BJ (cell line): ENCODE results near the gene NRCAM. TPM values are rescaled to one million over a fixed set of nuclear protein-coding genes. Genes with fewer than 3 reads are reported as not detected.

Experiments used
- CTCF ChIA-PET: fragments of 350-600 bp; formaldehyde crosslinking; extraction: SDS; loops from one replicate; lab custom pipeline; 2021; ENCODE audit warnings: antibody characterized with exemption, inconsistent platforms; lab: Yijun Ruan, JAX
- POLR2A ChIA-PET: fragments of 300-600 bp; sonication (Branson Sonifier 250); formaldehyde crosslinking; extraction: SDS; loops from one replicate; lab custom pipeline; 2021; ENCODE audit warnings: antibody characterized with exemption; lab: Charles Lee
- DNase-seq: peaks from one replicate; pipeline ENCODE4 v3.0.0-alpha.2; 2011; ENCODE audit warnings: low read depth
- H3K27me3 ChIP-seq: 2 replicates; pipeline ENCODE4 v1.6.0; 2011; ENCODE audit warnings: low read length; ENCODE audit not compliant: control insufficient read depth, insufficient read depth
- H3K36me3 ChIP-seq: 2 replicates; pipeline ENCODE4 v1.5.1; 2011; ENCODE audit warnings: low read length; ENCODE audit not compliant: control insufficient read depth, insufficient read depth
- H3K4me3 ChIP-seq: 2 replicates; pipeline ENCODE4 v1.5.1; 2011; ENCODE audit warnings: low read depth, mild to moderate bottlenecking, control low read depth, low read length
- CTCF ChIP-seq: IDR thresholded peaks from 2 replicates; pipeline ENCODE4 v1.5.1; 2011; ENCODE audit warnings: low read depth, mild to moderate bottlenecking, control low read depth, inconsistent platforms, low read length, moderate library complexity; ENCODE audit not compliant: insufficient read depth
- polyA plus RNA-seq: library from polyadenylated mRNA; depleted of rRNA; stranded (reverse); fragments of >200 nt; gene quantifications from 2 replicates; pipeline ENCODE4 v1.2.3, GENCODE V29; 2011

NRCAM gene
- polyA plus RNA-seq, 1 experiment: 1.1 TPM

GRCh38 chr7:108193594-108194498 lies 262.4 kb downstream of the NRCAM start:
- no peak for TF ChIP-seq CTCF
- H3K27me3 ChIP-seq: no peaks in the 10 kb centered on the region
- no peak overlapping the region for H3K4me3 ChIP-seq
- H3K36me3 ChIP-seq: no peaks in the 10 kb centered on the region
- ChIA-PET POLR2A (no interaction called here), CTCF (interaction anchor here (1.7 kb wide), 1 partner anchor 10 kb away, joined by 4 read pairs; no protein-coding TSS in a partner anchor)
- no peak for DNase-seq

- ChIA-PET CTCF (interaction anchor here (1.2 kb wide), 1 partner anchor 21 kb away, joined by 3 read pairs; no protein-coding TSS in a partner anchor), POLR2A (no interaction called here)
- Histone ChIP-seq H3K27me3 (no peaks in the 10 kb centered on the region), H3K36me3 (no peaks in the 10 kb centered on the region), H3K4me3 (no peak overlapping the region)
- no peak for TF ChIP-seq CTCF
- no peak for DNase-seq
Measured at GRCh38 chr7:108190891-108191290, 265.3 kb downstream of the NRCAM start.

- no peaks in the 10 kb centered on the region for H3K36me3 ChIP-seq
- CTCF ChIA-PET: interaction anchor here (1.0 to 1.3 kb wide), 3 partner anchors 263 to 307 kb away, joined by 3 to 4 read pairs (median 3); no protein-coding TSS in a partner anchor
- DNase-seq: no peak
- H3K4me3 ChIP-seq: no peak overlapping the region
- TF ChIP-seq CTCF: no peak
- POLR2A ChIA-PET: no interaction called here
- H3K27me3 ChIP-seq: no peaks in the 10 kb centered on the region
Measured at GRCh38 chr7:108189733-108190388, 266.4 kb downstream of the NRCAM start.

GRCh38 chr7:108188724-108189123 lies 267.5 kb downstream of the NRCAM start:
- no peak for TF ChIP-seq CTCF
- no peak for DNase-seq
- POLR2A ChIA-PET: no interaction called here
- H3K36me3 ChIP-seq: no peaks in the 10 kb centered on the region
- H3K4me3 ChIP-seq: no peak overlapping the region
- no peaks in the 10 kb centered on the region for H3K27me3 ChIP-seq
- CTCF ChIA-PET: interaction anchor here (1.1 to 1.3 kb wide), 2 partner anchors 264 to 294 kb away, joined by 3 read pairs; no protein-coding TSS in a partner anchor
